HL-60/S4 treated with phorbol 12-myristate 13-acetate at 8.2 ng/mL for 4 days and 3 days (cell line): ENCODE data around the gene PNPLA3.

Source experiments
- in situ Hi-C: fragments of 300-500 bp; cut with MboI; formaldehyde crosslinking; loops from 2 replicates; pipeline ENCODE4 v1.15.0; 2022; ENCODE audit warnings: low sequenced_read_pairs

The PNPLA3 gene

GRCh38 chr22:43923191-43923590 is 414 bp upstream of the PNPLA3 start:
- in situ Hi-C loops = no loop called here

GRCh38 chr22:43924877-43925276 is 1.3 kb downstream of the PNPLA3 start:
- in situ Hi-C loops = no loop called here

GRCh38 chr22:43925433-43926348 is 2.1 kb downstream of the PNPLA3 start:
- in situ Hi-C loops = no loop called here

- in situ Hi-C loops = no loop called here
Measured at GRCh38 chr22:43926349-43926710, 2.7 kb downstream of the PNPLA3 start.

- in situ Hi-C loops = no loop called here
Measured at GRCh38 chr22:43928468-43928867, 4.9 kb downstream of the PNPLA3 start.

GRCh38 chr22:43928908-43929307 is 5.3 kb downstream of the PNPLA3 start:
- in situ Hi-C loops = no loop called here

- in situ Hi-C loops = no loop called here
Measured at GRCh38 chr22:43931771-43932170, 8.2 kb downstream of the PNPLA3 start.

GRCh38 chr22:43941449-43941848 is 17.8 kb downstream of the PNPLA3 start:
- in situ Hi-C loops = no loop called here

GRCh38 chr22:43944670-43945430 is 21.2 kb downstream of the PNPLA3 start:
- in situ Hi-C loops = no loop called here

- in situ Hi-C loops = no loop called here
Measured at GRCh38 chr22:43945632-43946383, 22.2 kb downstream of the PNPLA3 start.

GRCh38 chr22:43946384-43946667 is 22.7 kb downstream of the PNPLA3 start:
- in situ Hi-C loops = no loop called here

- in situ Hi-C loops = no loop called here
Measured at GRCh38 chr22:43948836-43949406, 25.3 kb downstream of the PNPLA3 start.

- in situ Hi-C loops = no loop called here
Measured at GRCh38 chr22:43951391-43951790, 27.8 kb downstream of the PNPLA3 start.

- in situ Hi-C loops = no loop called here
Measured at GRCh38 chr22:43951966-43952365, 28.4 kb downstream of the PNPLA3 start.

GRCh38 chr22:43953988-43954785 is 30.6 kb downstream of the PNPLA3 start:
- in situ Hi-C loops = no loop called here

- in situ Hi-C loops = no loop called here
Measured at GRCh38 chr22:43955040-43955882, 31.7 kb downstream of the PNPLA3 start, which contains the start of gene SAMM50. SAMM50 (plus strand) TSS chr22:43955442; CDS start chr22:43955578, 136 bp downstream.

- in situ Hi-C loops = no loop called here
Measured at GRCh38 chr22:43955883-43956782, 32.5 kb downstream of the PNPLA3 start.

GRCh38 chr22:43956805-43957463 is 33.3 kb downstream of the PNPLA3 start:
- in situ Hi-C loops = no loop called here
